Measurements from ENCODE around the gene MUC4. TPM values are rescaled to one million over a fixed set of nuclear protein-coding genes. Genes with fewer than 3 reads are reported as not detected.
"Not testable (repeated sequence)": the region's sequence is repeated elsewhere in the genome, so short reads cannot be mapped to it uniquely, and the experiment has no call there.

Gene MUC4
- total RNA-seq, 1 donor from 2014 or later = not detected

- DNase-seq (ENCODE audit: low spot score) = no peak
- Histone ChIP-seq H3K27me3 (no peaks in the 10 kb centered on the region), H3K9ac (no peak overlapping the region), H3K4me3 (no peak overlapping the region), H3K9me3 (ENCODE audit: low read depth) (no peaks in the 10 kb centered on the region), H3K36me3 (no peaks in the 10 kb centered on the region), H3K4me1 (peaks cover 13% of the 10 kb centered on the region), H2AFZ (replicated peaks) (no peak overlapping the region), H3K4me2 (no peak overlapping the region), H3K27ac (no peak overlapping the region), H3K79me2 (ENCODE audit: low read depth) (no peaks in the 10 kb centered on the region), H4K20me1 (ENCODE audit: low read depth) (no peaks in the 10 kb centered on the region), H3F3A (ENCODE audit: low read depth) (peaks cover 23% of the 10 kb centered on the region)
- Mint-ChIP-seq H3K9me3 (peaks cover 2% of the 10 kb centered on the region), H3K4me3 (no peak overlapping the region), H3K36me3 (peaks cover 15% of the 10 kb centered on the region), H3K27ac (no peak overlapping the region), H3K27me3 (ENCODE audit: insufficient read depth, low read depth) (peaks cover 6% of the 10 kb centered on the region), H3K4me1 (peaks cover 30% of the 10 kb centered on the region)
- TF ChIP-seq EZH2 (IDR thresholded peaks at IDR 0.05) (no peak), CTCF (IDR thresholded peaks at IDR 0.05) (no peak), EZH2phosphoT487 (IDR thresholded peaks at IDR 0.05) (no peak)
Measured at GRCh38 chr3:195715583-195716266, 96.0 kb downstream of the MUC4 start.

- no peak overlapping the region for H3K9ac ChIP-seq
- no peak overlapping the region for H3K4me2 ChIP-seq
- Mint-ChIP-seq H3K4me1 (peaks cover 29% of the 10 kb centered on the region), H3K36me3 (peaks cover 18% of the 10 kb centered on the region), H3K27me3 (ENCODE audit: insufficient read depth, low read depth) (peaks cover 4% of the 10 kb centered on the region), H3K27ac (no peak overlapping the region), H3K9me3 (peaks cover 2% of the 10 kb centered on the region), H3K4me3 (no peak overlapping the region)
- H3K79me2 ChIP-seq (ENCODE audit: low read depth) = no peaks in the 10 kb centered on the region
- no peaks in the 10 kb centered on the region for H4K20me1 ChIP-seq (ENCODE audit: low read depth)
- no peak overlapping the region for H2AFZ ChIP-seq (replicated peaks)
- H3K27ac ChIP-seq = no peak overlapping the region
- H3K27me3 ChIP-seq = no peaks in the 10 kb centered on the region
- peaks cover 13% of the 10 kb centered on the region for H3K4me1 ChIP-seq
- DNase-seq (ENCODE audit: low spot score) = no peak
- no peaks in the 10 kb centered on the region for H3K9me3 ChIP-seq (ENCODE audit: low read depth)
- peaks cover 23% of the 10 kb centered on the region for H3F3A ChIP-seq (ENCODE audit: low read depth)
- no peak overlapping the region for H3K4me3 ChIP-seq
- TF ChIP-seq EZH2phosphoT487 (IDR thresholded peaks at IDR 0.05) = no peak
- no peak for TF ChIP-seq CTCF (IDR thresholded peaks at IDR 0.05)
- TF ChIP-seq EZH2 (IDR thresholded peaks at IDR 0.05) = no peak
- H3K36me3 ChIP-seq = no peaks in the 10 kb centered on the region
Measured at GRCh38 chr3:195715134-195715533, 96.6 kb downstream of the MUC4 start.

- Histone ChIP-seq H3K4me3 (no peak overlapping the region), H3F3A (ENCODE audit: low read depth) (peaks cover 29% of the 10 kb centered on the region), H3K36me3 (no peaks in the 10 kb centered on the region), H4K20me1 (ENCODE audit: low read depth) (no peaks in the 10 kb centered on the region), H2AFZ (replicated peaks) (no peak overlapping the region), H3K4me2 (no peak overlapping the region), H3K9ac (no peak overlapping the region), H3K27ac (no peak overlapping the region), H3K9me3 (ENCODE audit: low read depth) (no peaks in the 10 kb centered on the region), H3K27me3 (no peaks in the 10 kb centered on the region), H3K79me2 (ENCODE audit: low read depth) (no peaks in the 10 kb centered on the region), H3K4me1 (peaks cover 13% of the 10 kb centered on the region)
- Mint-ChIP-seq H3K4me1 (peaks cover 27% of the 10 kb centered on the region), H3K4me3 (no peak overlapping the region), H3K27ac (no peak overlapping the region), H3K9me3 (peaks cover 2% of the 10 kb centered on the region), H3K27me3 (ENCODE audit: insufficient read depth, low read depth) (peaks cover 4% of the 10 kb centered on the region), H3K36me3 (peaks cover 21% of the 10 kb centered on the region)
- TF ChIP-seq EZH2 (IDR thresholded peaks at IDR 0.05) (no peak), CTCF (IDR thresholded peaks at IDR 0.05) (no peak), EZH2phosphoT487 (IDR thresholded peaks at IDR 0.05) (no peak)
- DNase-seq (ENCODE audit: low spot score) = no peak
Measured at GRCh38 chr3:195714380-195715011, 97.2 kb downstream of the MUC4 start.

- H3K79me2 ChIP-seq (ENCODE audit: low read depth); H3K9me3 ChIP-seq (ENCODE audit: low read depth); H3K4me3 ChIP-seq; H3K4me1 ChIP-seq; H3K36me3 ChIP-seq; H4K20me1 ChIP-seq (ENCODE audit: low read depth); H3K9ac ChIP-seq; H3K27ac ChIP-seq; DNase-seq (ENCODE audit: low spot score); H3K27ac Mint-ChIP-seq; H3K4me3 Mint-ChIP-seq; H3K27me3 ChIP-seq; H3K9me3 Mint-ChIP-seq; H3K27me3 Mint-ChIP-seq (ENCODE audit: insufficient read depth, low read depth); H3K4me2 ChIP-seq; H2AFZ ChIP-seq (replicated peaks): not testable (repeated sequence)
- peaks cover 22% of the 10 kb centered on the region for H3F3A ChIP-seq (ENCODE audit: low read depth)
- peaks cover 15% of the 10 kb centered on the region for H3K4me1 Mint-ChIP-seq
- H3K36me3 Mint-ChIP-seq = peaks cover 27% of the 10 kb centered on the region
Measured at GRCh38 chr3:195713150-195713549, 98.6 kb downstream of the MUC4 start.

GRCh38 chr3:195712535-195712910, 99.2 kb downstream of the MUC4 start:
- H3K27me3 ChIP-seq; H3K4me3 Mint-ChIP-seq; H3K9me3 ChIP-seq (ENCODE audit: low read depth); H3K27ac ChIP-seq; H3K27ac Mint-ChIP-seq; H3K36me3 ChIP-seq; H2AFZ ChIP-seq (replicated peaks); H3K4me3 ChIP-seq; H3K4me2 ChIP-seq; H3K9me3 Mint-ChIP-seq; DNase-seq (ENCODE audit: low spot score); H3K4me1 ChIP-seq; H3K27me3 Mint-ChIP-seq (ENCODE audit: insufficient read depth, low read depth); H3K79me2 ChIP-seq (ENCODE audit: low read depth); H4K20me1 ChIP-seq (ENCODE audit: low read depth); H3K9ac ChIP-seq; H3K4me1 Mint-ChIP-seq: not testable (repeated sequence)
- peaks cover 19% of the 10 kb centered on the region for H3F3A ChIP-seq (ENCODE audit: low read depth)
- peaks cover 27% of the 10 kb centered on the region for H3K36me3 Mint-ChIP-seq

Data from neural progenitor cell (in vitro differentiated cells).